HepG2 (cell line): ENCODE data around the gene SH2D3A. TPM values are rescaled to one million over a fixed set of nuclear protein-coding genes. Genes with fewer than 3 reads are reported as not detected.

Source experiments
- BCLAF1 ChIP-seq: fragments of 450-650 bp; IDR thresholded peaks from 2 replicates; pipeline ENCODE4 v1.6.1; 2017; ENCODE audit warnings: mild to moderate bottlenecking
- CC2D1A ChIP-seq: sonication (generic); formaldehyde crosslinking; IDR thresholded peaks from 2 replicates; pipeline ENCODE4 v1.8.1; 2023; ENCODE audit warnings: mild to moderate bottlenecking, missing genetic modification reagents
- FOXK2 ChIP-seq: fragments of 450-650 bp; IDR thresholded peaks from 2 replicates; pipeline ENCODE4 v1.6.1; 2016
- GFI1 ChIP-seq: sonication (generic); formaldehyde crosslinking; IDR thresholded peaks from 2 replicates; pipeline ENCODE4 v1.5.0; 2020; ENCODE audit warnings: missing genetic modification reagents, mild to moderate bottlenecking, borderline replicate concordance
- KAT8 ChIP-seq: IDR thresholded peaks from 2 replicates; pipeline ENCODE4 v1.6.1; 2016; ENCODE audit warnings: missing genetic modification reagents, missing compliant biosample characterization
- MBD4 ChIP-seq: IDR thresholded peaks from 2 replicates; pipeline ENCODE4 v1.6.1; 2012; ENCODE audit warnings: low read length, inconsistent platforms, borderline replicate concordance
- MBNL3 ChIP-seq: fragments of 250-450 bp; sonication (Bioruptor Pico); conservative IDR thresholded peaks from 2 replicates; pipeline ENCODE4 v1.8.0; 2022; ENCODE audit warnings: mild to moderate bottlenecking, inconsistent platforms
- SAFB2 ChIP-seq: sonication (generic); formaldehyde crosslinking; IDR thresholded peaks from 2 replicates; pipeline ENCODE4 v1.5.1; 2020; ENCODE audit warnings: missing genetic modification reagents, low read depth, mild to moderate bottlenecking, borderline replicate concordance
- UBTF ChIP-seq: sonication (generic); formaldehyde crosslinking; IDR thresholded peaks from 2 replicates; pipeline ENCODE4 v1.4.0; 2020; ENCODE audit warnings: mild to moderate bottlenecking, missing genetic modification reagents
- YEATS2 ChIP-seq: sonication (generic); formaldehyde crosslinking; IDR thresholded peaks from 2 replicates; pipeline ENCODE4 v1.4.0; 2020; ENCODE audit warnings: missing genetic modification reagents, borderline replicate concordance
- ZBTB25 ChIP-seq: IDR thresholded peaks from 2 replicates; pipeline ENCODE4 v1.6.1; 2018; ENCODE audit warnings: missing genetic modification reagents
- ZMAT5 ChIP-seq: sonication (generic); formaldehyde crosslinking; IDR thresholded peaks from 2 replicates; pipeline ENCODE4 v1.5.0; 2020; ENCODE audit warnings: mild to moderate bottlenecking, low read depth, missing genetic modification reagents, borderline replicate concordance
- ZNF124 ChIP-seq: sonication (generic); formaldehyde crosslinking; IDR thresholded peaks from 2 replicates; pipeline ENCODE4 v1.4.0; 2020; ENCODE audit warnings: missing genetic modification reagents
- ZNF280D ChIP-seq: sonication (generic); formaldehyde crosslinking; IDR thresholded peaks from 2 replicates; pipeline ENCODE4 v1.5.1; 2020; ENCODE audit warnings: mild to moderate bottlenecking, missing genetic modification reagents
- ZNF468 ChIP-seq: sonication (generic); formaldehyde crosslinking; IDR thresholded peaks from 2 replicates; pipeline ENCODE4 v1.8.0; 2022; ENCODE audit warnings: mild to moderate bottlenecking, moderate library complexity, missing genetic modification reagents
- ZNF512 ChIP-seq: sonication (generic); formaldehyde crosslinking; IDR thresholded peaks from 2 replicates; pipeline ENCODE4 v1.4.0; 2020; ENCODE audit warnings: mild to moderate bottlenecking, missing genetic modification reagents
- polyA plus RNA-seq, 8 experiments: library from polyadenylated mRNA; depleted of rRNA in 3 of 8; stranded (reverse) in 7 of 8; unstranded in 1 of 8; fragments of >200 nt; fragmentation: Illumina TruSeq in 4 of 8; extraction: Trizol in 4 of 8; gene quantifications; 2 replicates each; pipeline versions ENCODE4 v1.2.1 to v1.2.3, GENCODE V29; 2011 to 2016; ENCODE audit warnings: low read depth in 4 of 8, missing spikeins in 1 of 8, mixed read lengths in 1 of 8; ENCODE audit not compliant: insufficient read depth in 1 of 8
- total RNA-seq, 5 experiments: library from RNA; depleted of rRNA; stranded (reverse); fragments of >200 nt; fragmentation: Illumina TruSeq; extraction: Trizol; gene quantifications; 2 replicates each; pipeline ENCODE4 v1.2.3, GENCODE V29; 2016; ENCODE audit warnings: low read depth in 1 of 5

The SH2D3A gene
- total and polyA plus RNA-seq, 2 of the 13 experiments (the other 11 are each of a cell fraction or from before 2014, with no cell fraction given) = 1.0 to 2.2 TPM

- TF ChIP-seq ZBTB25 (CRISPR knock-in tag) = peak; percentile 56; the same call in 1 of the 2 replicates
- no peak for TF ChIP-seq FOXK2
- TF ChIP-seq ZNF124 (CRISPR knock-in tag) = no peak
- no peak for TF ChIP-seq GFI1 (CRISPR knock-in tag)
- no peak; the same call in 1 of the 2 replicates for TF ChIP-seq ZNF280D
- TF ChIP-seq MBD4 = no peak
- no peak for TF ChIP-seq CC2D1A (CRISPR knock-in tag)
- peak; percentile 18; the same call in 1 of the 2 replicates for TF ChIP-seq UBTF (CRISPR knock-in tag)
- no peak for TF ChIP-seq MBNL3 (CRISPR knock-in tag)
- no peak for TF ChIP-seq BCLAF1
- TF ChIP-seq KAT8 = peak; percentile 77; the same call in 1 of the 2 replicates
- TF ChIP-seq ZMAT5 (CRISPR knock-in tag) = no peak
- no peak for TF ChIP-seq ZNF468 (CRISPR knock-in tag)
- TF ChIP-seq SAFB2 (CRISPR knock-in tag) = no peak
- no peak for TF ChIP-seq ZNF512 (CRISPR knock-in tag)
- TF ChIP-seq YEATS2 (CRISPR knock-in tag) = peak; percentile 65; the same call in 1 of the 2 replicates
These were observed 37.0 kb downstream of the SH2D3A start (continued) for GRCh38 chr19:6730153-6730804.
